Measurements from ENCODE around the gene RASA3.
"Not testable (repeated sequence)": the region's sequence is repeated elsewhere in the genome, so short reads cannot be mapped to it uniquely, and the experiment has no call there.

Gene RASA3

DNA sequence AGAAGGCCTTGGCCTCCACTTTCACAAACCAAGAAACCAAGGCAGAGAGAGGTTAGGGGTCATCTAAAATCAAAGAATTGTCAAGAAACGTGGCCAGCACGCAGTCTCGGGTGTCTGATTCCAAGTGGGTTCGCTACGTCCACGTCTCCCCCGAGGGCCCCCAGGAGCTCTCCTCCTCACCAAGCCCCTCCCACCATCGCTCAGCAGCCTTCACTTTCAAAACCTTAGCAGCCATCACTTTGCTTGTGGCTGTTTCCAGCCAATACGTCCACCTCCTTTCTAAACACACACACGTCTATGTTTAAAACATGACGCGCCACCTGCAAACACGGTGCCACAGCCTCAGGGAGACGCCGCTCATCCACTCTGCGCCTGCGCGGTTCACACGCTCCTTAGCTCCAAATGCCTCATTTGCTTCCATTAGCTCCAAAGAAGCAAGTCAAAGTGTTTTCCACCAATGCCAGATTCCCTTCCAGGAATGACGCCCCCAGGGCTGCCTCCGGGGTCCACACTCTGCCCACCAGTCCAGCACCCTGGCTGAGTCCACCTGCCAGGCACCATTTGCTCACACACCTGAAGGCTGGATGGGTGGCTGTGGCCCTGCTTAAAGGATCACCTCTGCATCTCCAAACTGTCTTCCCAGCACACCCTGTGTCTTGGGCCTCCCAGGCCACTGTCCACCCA lies 5.5 kb downstream of the RASA3 start:
- no peak for DNase-seq (ENCODE audit: low spot score)

DNA sequence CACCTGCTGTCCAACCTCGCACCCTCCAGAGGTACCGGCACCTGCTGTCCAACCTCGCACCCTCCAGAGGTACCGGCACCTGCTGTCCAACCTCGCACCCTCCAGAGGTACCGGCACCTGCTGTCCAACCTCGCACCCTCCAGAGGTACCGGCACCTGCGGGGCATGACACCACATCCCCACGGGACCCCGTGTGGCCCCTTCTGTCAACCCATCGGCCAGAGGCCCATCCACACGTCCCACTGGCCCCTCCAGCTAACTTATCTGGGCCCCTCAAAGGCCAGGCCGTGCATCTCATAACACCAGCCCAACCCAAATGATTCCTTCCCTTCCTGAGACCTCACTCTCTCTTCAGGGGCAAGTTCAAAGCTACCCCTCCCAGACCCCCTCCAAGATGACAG lies 6.3 kb downstream of the RASA3 start:
- DNase-seq (ENCODE audit: low spot score): not testable (repeated sequence)

GRCh38 chr13:114125589-114125988 lies 6.8 kb downstream of the RASA3 start:
- no peak for DNase-seq (ENCODE audit: low spot score)

- no peak for DNase-seq (ENCODE audit: low spot score)
Measured at GRCh38 chr13:114124921-114125320, 7.5 kb downstream of the RASA3 start.

- no peak for DNase-seq (ENCODE audit: low spot score)
Measured at GRCh38 chr13:114124431-114124830, 8.0 kb downstream of the RASA3 start.

DNA sequence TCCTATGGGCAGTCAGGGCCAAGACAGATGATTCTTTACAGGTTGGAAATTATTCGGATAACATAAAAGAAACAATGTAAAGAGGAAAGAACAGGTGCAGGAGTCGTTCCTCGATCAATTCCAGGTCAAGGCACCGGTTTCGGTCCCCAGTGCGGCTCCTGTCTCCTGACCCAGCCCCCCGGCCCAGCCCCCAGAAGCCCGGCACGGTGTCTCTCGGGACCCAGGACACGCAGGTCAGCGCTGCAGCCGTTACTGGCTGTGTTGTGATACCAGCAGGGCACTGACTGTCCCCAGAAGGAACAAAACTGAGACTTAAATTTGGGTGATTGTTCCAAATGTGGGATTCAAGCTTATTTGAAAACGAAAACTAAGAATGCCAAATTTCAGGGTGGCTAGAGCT lies 8.5 kb downstream of the RASA3 start:
- DNase-seq (ENCODE audit: low spot score): no peak

DNA sequence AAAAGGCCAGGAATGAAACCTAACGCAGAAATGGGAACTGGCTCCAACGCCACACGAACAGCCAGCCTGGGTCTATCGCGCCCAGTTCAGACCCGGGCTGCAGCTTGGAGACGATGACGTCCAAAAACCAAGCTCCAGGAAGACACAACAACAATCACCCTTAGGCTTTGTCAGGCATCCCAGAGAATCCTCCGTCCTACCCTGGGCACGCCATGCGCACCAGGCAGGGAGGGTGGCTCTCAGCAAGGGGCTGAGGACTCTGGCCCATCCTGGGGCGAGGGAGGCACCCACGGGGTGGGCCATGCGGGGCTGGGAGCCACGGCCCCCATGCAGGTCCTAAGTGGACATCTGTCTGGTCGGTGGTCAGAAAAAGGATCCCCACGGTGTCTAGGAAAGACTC lies 9.0 kb downstream of the RASA3 start:
- DNase-seq (ENCODE audit: low spot score): no peak

DNA sequence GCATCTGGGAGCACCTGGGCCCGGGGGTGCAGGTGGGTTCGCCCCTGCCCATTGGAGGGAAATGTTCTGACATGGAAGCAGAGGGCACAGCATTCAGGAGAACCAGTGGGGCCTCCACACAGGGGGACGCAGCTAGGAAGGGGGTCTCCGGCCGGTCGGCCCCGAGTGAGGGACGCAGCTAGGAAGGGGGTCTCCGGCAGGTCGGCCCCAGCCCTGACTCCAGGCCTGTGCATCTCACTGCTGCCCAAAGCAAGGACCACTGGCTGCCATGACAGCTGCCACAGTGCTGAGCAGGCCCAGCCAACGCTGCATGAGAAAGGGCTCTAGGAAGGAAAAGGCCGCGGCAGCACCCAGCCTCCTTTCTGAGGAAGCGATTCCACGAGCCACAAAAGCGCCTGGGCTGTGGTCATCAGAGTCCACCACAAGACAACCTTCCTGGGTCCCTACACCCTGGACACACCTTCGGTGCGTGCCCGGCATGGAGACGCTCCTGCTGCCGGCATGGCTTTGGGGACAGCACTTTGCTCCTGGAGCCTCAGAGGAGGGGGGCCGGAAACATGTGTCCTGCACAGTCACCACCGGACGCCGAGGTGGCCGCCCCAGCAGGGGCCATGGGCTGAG lies 9.7 kb downstream of the RASA3 start:
- no peak for DNase-seq (ENCODE audit: low spot score)

DNA sequence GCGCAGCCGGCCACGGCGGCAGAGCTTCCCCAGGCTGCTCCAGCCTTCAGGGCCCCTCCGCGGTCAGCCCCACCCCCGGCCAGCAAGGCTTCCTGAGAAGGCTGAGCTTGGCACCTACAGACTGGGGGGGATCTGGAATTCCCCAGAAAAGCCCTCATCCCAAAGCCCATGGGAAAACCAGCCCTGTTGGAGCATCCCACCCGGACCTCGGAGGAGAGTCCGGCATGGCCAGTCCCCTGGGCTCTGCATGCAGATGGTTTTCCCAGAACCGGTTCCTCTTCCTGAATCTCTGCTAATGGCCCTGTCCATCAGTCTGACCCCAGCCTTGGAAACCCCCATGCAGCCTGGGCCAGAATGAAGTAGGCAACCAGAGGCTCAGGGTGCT lies 10.3 kb downstream of the RASA3 start:
- no peak for DNase-seq (ENCODE audit: low spot score)

DNA sequence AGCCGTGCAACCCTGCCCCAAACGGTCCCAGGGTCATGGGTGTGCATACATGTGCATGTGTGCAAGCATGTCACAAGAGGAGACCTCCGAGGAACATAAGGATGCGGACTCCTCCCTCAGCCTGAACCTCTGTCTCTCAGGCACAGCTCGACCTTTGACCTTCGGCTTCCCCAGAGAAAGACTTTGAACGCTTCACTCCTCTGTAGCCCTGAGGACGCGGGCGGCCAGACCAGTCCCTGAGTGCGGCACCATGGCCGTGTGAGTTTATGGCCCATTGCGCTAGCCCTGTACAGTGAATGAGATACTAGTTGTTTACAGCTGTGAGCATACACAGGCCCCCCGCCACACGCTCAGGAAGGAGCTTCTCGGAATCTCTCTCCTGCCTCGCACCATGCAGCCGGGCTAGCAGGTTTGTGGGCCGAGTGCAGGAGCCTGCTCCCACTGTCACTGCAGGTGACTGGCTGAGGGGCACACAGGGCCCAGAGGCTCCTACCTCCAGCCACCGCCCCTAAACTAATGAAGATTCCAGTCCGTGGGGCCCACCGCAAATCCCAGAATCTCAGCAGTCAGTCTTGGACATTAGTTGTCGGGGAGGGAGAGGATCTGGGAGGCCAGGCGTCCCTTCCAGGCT lies 10.8 kb downstream of the RASA3 start:
- no peak for DNase-seq (ENCODE audit: low spot score)

DNA sequence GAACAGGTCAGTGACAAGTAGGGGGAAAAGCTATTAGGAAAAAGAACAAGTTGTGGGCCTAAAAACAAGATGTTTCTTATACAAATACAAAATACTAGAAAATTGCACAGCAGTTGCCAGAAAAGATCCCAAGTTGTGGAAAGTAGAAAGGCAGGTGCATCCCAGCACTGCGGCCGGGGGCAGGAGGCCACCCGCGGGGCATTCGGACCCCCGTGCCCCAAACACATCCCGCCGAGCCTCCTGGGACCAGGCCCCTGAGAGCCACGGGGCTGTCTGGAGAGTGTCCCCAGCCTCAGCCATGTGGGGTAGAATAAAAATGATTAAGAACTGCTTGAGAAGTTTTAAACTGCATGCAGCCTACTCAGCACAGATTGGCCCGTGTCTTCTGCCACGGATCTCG lies 11.4 kb downstream of the RASA3 start:
- no peak for DNase-seq (ENCODE audit: low spot score)

GRCh38 chr13:114120591-114121011 lies 11.8 kb downstream of the RASA3 start:
- no peak for DNase-seq (ENCODE audit: low spot score)

- no peak for DNase-seq (ENCODE audit: low spot score)
Measured at GRCh38 chr13:114119196-114119595, 13.2 kb downstream of the RASA3 start.

- DNase-seq (ENCODE audit: low spot score): no peak
Measured at GRCh38 chr13:114118511-114119123, 13.8 kb downstream of the RASA3 start.

- no peak for DNase-seq (ENCODE audit: low spot score)
Measured at GRCh38 chr13:114118086-114118485, 14.3 kb downstream of the RASA3 start.

- DNase-seq (ENCODE audit: low spot score): not testable (repeated sequence)
Measured at GRCh38 chr13:114117341-114117874, 15.0 kb downstream of the RASA3 start.

GRCh38 chr13:114116734-114117133 lies 15.7 kb downstream of the RASA3 start:
- DNase-seq (ENCODE audit: low spot score): no peak

- DNase-seq (ENCODE audit: low spot score): no peak
Measured at GRCh38 chr13:114115796-114116195, 16.6 kb downstream of the RASA3 start.

GRCh38 chr13:114115191-114115671 lies 17.2 kb downstream of the RASA3 start:
- no peak for DNase-seq (ENCODE audit: low spot score)

- not testable (repeated sequence) for DNase-seq (ENCODE audit: low spot score)
Measured at GRCh38 chr13:114114666-114115065, 17.8 kb downstream of the RASA3 start.

DNA sequence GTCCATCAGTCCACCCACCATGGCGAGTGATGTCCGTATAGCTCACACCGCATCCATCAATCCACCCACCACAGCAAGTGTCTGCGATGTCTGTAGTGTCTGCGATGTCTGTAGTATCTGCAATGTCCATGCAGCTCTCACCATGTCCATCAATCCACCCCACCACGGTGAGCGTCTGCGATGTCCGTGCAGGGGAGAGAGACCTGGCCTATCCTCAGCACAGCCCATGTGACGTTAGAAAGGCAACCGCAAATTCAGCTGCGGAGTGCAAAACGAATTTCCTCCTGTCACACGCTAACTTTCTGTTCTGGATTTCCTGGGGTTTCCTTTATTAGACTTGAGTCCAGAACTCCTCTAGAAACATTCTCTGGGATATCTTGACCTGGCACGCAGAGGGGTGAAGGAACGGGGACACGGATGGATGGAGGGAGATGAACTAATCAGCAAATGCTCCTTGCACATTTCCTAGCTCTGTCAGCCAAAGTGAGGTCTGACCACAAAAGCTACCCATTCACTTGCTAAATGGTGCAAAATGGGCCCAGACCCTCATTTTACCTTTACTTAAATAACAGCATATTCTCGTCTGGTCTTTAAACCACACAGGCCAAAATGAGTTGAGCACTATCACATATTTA lies 18.3 kb downstream of the RASA3 start:
- no peak for DNase-seq (ENCODE audit: low spot score)

- not testable (repeated sequence) for DNase-seq (ENCODE audit: low spot score)
Measured at GRCh38 chr13:114113395-114113794, 19.0 kb downstream of the RASA3 start.
